ENCODE measurements around the gene FUT6.
"Not testable (repeated sequence)": the region's sequence is repeated elsewhere in the genome, so short reads cannot be mapped to it uniquely, and the experiment has no call there.

Gene FUT6

DNA sequence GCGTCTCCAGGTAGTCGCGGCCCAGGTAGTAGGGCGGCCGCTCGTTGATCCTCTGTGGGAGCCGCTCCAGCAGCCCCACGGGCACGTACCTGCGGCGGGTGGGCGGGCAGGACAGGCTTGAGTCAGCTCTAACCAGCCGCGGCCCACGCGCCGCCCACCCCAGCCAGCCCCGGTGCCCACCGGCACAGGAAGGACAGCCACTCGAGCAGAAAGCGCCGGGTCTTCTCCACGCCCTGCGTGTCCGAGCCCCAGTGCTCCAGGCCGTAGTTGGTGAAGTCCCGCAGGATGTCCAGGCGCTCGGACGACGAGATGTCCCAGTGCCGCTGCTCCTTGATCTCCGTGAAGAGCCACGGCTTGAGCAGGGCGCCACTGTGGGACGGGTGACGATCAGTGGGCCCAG, 54.1 kb downstream of the FUT6 start:
- DNase-seq (ENCODE audit: low read depth) = no peak

DNA sequence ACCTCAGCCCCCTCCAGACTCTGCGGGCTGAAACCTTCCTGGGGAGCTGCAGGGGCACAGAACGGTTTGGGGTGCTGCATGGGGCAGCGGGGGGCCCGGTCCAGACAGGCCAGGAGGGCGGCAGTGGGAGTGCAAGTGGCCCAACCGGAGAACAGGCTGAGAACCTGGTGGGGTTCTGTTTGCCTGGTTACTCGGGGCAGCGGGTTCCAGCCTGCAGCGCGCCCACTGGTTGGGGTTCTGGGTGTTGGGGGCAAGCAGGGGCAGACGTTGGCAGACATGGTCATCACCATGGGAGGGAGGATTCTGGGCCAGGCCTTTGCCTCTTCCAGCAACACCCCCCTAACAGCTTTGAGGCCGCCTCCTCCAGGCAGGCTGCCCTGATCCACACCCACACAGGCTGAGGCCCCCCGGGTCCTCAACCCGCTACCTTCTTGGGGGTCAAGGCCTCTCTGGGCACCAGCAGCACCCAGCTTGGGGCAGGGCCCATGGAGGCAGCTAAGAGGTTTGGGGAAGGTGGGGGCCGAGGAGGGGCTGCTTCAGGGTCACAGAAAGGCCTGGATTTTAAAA, 54.8 kb downstream of the FUT6 start, which contains the start of gene PRR22:
PRR22 (minus strand) TSS at position 166 of the 567 bp plus-strand sequence; CDS start at position 80, 86 bp downstream.
- no peak for DNase-seq (ENCODE audit: low read depth)

DNA sequence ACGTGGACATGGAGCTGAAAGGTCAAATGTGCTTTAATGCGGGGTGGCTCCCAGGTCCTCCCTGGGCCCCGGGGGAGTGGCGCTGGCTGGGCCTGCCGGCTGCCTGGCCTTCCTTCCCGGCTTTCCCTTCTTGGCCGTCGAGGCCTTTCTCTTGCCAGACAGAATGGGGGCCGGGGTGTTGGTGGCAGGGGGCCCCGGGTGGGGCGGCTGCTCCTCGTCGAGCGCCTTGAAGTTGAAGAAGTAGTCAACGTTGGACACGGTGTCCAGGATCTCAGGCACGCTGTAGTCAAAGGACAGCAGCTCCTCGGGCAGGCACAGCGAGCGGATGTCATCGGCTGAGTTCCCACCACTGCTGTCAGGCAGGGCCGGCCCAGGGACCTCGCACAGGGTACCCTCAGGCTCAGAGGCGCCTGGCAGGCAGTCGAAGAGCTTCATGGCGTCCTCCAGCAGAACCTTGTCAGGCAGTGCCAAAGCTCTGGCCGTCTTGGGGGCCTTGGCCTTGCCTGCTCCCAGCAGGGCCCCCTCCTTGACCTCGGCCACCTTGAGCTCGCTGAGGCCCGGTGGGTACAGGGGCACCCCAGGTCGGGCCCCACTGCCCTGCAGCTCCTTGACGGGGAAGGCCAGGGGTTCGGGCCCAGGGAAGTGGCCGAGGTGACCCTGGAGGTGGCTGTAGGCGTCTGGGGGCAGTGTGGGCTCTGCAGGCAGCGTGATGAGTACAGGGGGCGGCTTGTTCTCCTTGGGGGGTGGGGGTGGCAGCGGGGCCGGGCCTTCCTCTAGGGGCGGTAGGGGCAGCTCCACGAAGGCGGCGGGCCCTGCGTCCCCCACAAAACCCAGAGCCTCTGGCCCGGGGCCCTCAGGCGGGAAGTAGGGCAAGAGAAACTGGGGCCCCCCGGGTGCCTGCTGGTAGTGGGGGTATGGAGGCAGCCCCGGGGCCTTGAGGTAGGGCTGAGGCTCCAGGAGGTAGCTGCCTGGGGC, 56.3 kb downstream of the FUT6 start:
- DNase-seq (ENCODE audit: low read depth) = no peak

DNA sequence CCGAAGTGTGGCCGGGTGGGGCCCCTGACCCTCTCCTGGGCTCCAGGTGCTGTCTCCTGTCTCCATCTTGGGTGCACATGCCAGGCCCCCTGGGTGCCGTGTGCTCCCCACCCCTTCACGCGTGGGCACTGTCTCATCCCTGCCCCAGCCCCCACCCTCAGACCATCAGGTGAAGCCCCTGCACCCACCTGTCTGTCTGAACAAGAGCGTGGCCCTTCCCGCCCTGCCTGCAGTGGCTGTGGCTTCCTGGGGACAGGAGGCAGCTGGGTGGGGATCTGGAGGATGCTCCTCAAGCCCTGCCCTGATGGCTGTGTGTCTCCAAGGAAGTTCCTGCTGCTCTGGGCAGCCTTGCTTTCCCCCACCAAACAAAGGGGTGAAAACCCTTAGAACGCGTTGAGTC, 57.2 kb downstream of the FUT6 start:
- DNase-seq (ENCODE audit: low read depth) = no peak

DNA sequence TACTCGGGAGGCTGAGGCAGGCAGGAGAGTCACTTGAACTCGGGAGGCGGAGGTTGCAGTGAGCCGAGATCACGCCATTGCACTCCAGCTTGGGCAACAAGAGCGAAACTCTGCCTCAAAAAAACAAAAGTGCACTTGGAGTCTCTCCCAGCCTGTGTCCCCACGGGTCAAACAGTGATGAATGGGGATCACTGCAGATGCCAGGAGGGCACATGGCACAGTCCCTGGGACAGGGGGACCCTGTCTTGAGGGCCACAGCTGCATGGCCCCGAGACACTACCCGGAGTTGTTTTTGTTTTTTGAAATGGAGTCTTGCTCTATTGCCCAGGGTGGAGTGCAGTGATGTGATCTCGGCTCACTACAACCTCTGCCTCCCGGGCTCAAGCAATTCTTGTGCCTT, 58.6 kb downstream of the FUT6 start:
- DNase-seq (ENCODE audit: low read depth) = not testable (repeated sequence)

All from stimulated activated CD8-positive, alpha-beta memory T cell treated with anti-CD3 and anti-CD28 coated beads, Interleukin-12 subunit alpha, Interleukin-12 subunit beta, amount 100 ng/mL, for 1 hour (primary cell).